AG04450 (cell line): ENCODE data around the gene EIF3B. TPM values are rescaled to one million over a fixed set of nuclear protein-coding genes. Genes with fewer than 3 reads are reported as not detected.

ENCODE experiments used
- CTCF ChIA-PET: fragments of 300-600, 350-600 bp; formaldehyde crosslinking; extraction: SDS; loops from one replicate; lab custom pipeline; 2022; ENCODE audit warnings: antibody characterized with exemption, inconsistent platforms; lab: Charles Lee
- POLR2A ChIA-PET: fragments of 350-600 bp; formaldehyde crosslinking; extraction: SDS; loops from one replicate; lab custom pipeline; 2021; ENCODE audit warnings: antibody characterized with exemption, inconsistent platforms; lab: Yijun Ruan, JAX
- DNase-seq: peaks from one replicate; pipeline ENCODE4 v3.0.0-alpha.2; 2011; ENCODE audit warnings: low read depth, low spot score
- H3K27ac ChIP-seq: one replicate; pipeline ENCODE4 v1.5.1; 2012; ENCODE audit warnings: low read depth, low read length, control low read depth
- H3K27me3 ChIP-seq: one replicate; pipeline ENCODE4 v1.6.0; 2012; ENCODE audit warnings: low read length; ENCODE audit not compliant: control insufficient read depth, insufficient read depth
- H3K4me3 ChIP-seq: 2 replicates; pipeline ENCODE4 v1.5.1; 2011; ENCODE audit warnings: mild to moderate bottlenecking, low read depth, low read length, control low read depth
- H3K9me3 ChIP-seq: 2 replicates; pipeline ENCODE4 v1.5.1; 2012; ENCODE audit warnings: low read length; ENCODE audit not compliant: control insufficient read depth, insufficient read depth
- CTCF ChIP-seq: IDR thresholded peaks from 2 replicates; pipeline ENCODE4 v1.5.1; 2011; ENCODE audit warnings: low read depth, low read length, control low read depth, inconsistent platforms
- polyA plus RNA-seq: library from polyadenylated mRNA; depleted of rRNA; stranded (reverse); fragments of >200 nt; gene quantifications from 2 replicates; pipeline ENCODE4 v1.2.3, GENCODE V29; 2011

Gene EIF3B
- polyA plus RNA-seq, 1 experiment: 110 TPM

DNA sequence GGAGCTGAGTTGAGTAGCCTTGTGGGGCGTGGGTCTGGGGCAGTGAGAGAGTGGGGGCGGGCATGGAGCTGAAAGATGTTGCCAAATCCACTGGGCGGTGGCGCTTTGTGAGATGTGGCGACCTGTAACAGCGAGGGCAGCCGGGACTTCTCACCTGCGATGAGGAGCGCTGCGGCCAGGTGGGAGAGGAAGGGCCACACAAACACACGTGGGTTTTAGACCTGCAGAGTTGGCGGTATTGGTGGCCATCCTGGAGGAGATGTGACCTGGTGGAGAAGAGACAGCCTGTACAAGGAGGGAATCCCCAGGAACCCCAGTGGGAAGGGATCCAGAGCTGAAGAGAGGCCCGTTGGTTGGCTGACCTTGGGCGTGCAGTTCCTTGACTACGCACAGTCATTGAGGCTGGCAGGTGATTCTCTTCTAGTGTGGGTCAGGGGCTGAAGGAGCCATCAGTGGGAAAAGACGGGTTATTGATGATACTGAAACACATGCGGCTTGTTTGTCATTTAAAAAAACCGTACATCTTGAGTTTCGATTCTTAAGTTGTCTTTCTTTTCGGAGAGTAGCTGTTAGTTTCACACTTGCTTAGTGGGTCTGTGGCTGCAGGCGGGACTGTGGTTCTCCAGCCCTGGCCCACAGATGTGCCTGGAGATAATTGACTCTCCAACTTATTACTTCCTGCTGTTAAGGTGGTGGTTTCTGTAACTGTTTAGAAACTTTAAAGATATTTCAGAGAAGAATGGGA, 51.1 kb downstream of the EIF3B start:
- CTCF ChIA-PET: no interaction called here
- H3K4me3 ChIP-seq: no peak overlapping the region

DNA sequence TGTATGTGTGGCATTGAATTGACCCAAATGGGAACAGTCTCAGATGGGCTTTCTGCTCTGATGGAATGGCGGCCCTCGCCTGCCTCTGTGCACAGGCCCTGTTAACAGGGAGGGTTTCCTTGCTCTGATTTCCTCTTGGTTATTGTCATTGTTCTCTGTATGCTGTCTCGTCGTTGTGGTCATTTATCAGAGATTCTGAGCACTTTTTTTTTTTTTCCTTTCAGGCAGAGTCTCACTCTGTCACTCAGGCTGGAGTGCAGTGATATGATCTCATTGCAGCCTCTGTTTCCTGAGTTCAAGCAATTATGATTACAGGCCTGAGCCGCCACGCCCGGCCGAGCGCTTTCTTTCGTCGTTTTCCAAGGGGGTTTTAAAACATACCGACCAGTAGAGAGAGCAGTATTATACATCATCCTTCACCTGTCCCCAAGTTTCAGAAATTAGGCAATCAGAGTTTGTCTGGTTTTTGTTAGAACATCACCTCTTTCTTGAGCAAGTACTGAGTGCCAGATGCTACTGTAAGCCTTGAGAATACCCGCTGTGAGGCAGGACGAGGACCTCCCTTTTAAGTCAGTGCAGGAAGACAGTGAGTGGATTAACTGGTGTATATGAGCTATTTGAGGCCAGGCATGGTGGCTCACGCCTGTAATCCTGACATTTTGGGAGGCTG, 55.3 kb downstream of the EIF3B start:
- H3K27me3 ChIP-seq: no peaks in the 10 kb centered on the region
- CTCF ChIA-PET: no interaction called here
- H3K27ac ChIP-seq: no peak overlapping the region
- no peak for TF ChIP-seq CTCF
- no peak for DNase-seq
- H3K9me3 ChIP-seq: no peaks in the 10 kb centered on the region
- POLR2A ChIA-PET: no interaction called here
- no peak overlapping the region for H3K4me3 ChIP-seq

More for the DNA sequence above, 51.1 kb downstream of the EIF3B start:
- POLR2A ChIA-PET: no interaction called here
- Histone ChIP-seq H3K27me3 (no peaks in the 10 kb centered on the region), H3K27ac (no peak overlapping the region), H3K9me3 (no peaks in the 10 kb centered on the region)
- TF ChIP-seq CTCF: no peak
- DNase-seq: no peak

- POLR2A ChIA-PET: no interaction called here
- H3K4me3 ChIP-seq: no peak overlapping the region
- no peaks in the 10 kb centered on the region for H3K27me3 ChIP-seq
- TF ChIP-seq CTCF: no peak
- H3K9me3 ChIP-seq: no peaks in the 10 kb centered on the region
- CTCF ChIA-PET: interaction anchor here (0.6 kb wide), 2 partner anchors 165 to 186 kb away, joined by 3 read pairs; no protein-coding TSS in a partner anchor
- no peak for DNase-seq
- no peak overlapping the region for H3K27ac ChIP-seq
Measured at GRCh38 chr7:2411049-2411448, 56.4 kb downstream of the EIF3B start.

GRCh38 chr7:2411815-2412586, 57.4 kb downstream of the EIF3B start:
- no peaks in the 10 kb centered on the region for H3K27me3 ChIP-seq
- ChIA-PET CTCF (interaction anchor here (0.6 to 1.4 kb wide), 3 partner anchors 57 to 185 kb away, joined by 3 to 8 read pairs (median 3); no protein-coding TSS in a partner anchor), POLR2A (interaction anchor here (0.6 to 1.1 kb wide), 2 partner anchors 9 to 49 kb away, joined by 3 to 6 read pairs; partner anchors contain the start of gene CHST12)
- no peak for TF ChIP-seq CTCF
- no peak for DNase-seq
- H3K4me3 ChIP-seq: no peak overlapping the region
- H3K27ac ChIP-seq: no peak overlapping the region
- no peaks in the 10 kb centered on the region for H3K9me3 ChIP-seq
